Measurements from ENCODE around the gene TBC1D9B.
"Not testable (repeated sequence)": the region's sequence is repeated elsewhere in the genome, so short reads cannot be mapped to it uniquely, and the experiment has no call there.

Gene TBC1D9B

GRCh38 chr5:179883163-179883562, 24.5 kb downstream of the TBC1D9B start:
- DNase-seq: no peak

- no peak for DNase-seq
Observed at GRCh38 chr5:179882338-179882737, 25.4 kb downstream of the TBC1D9B start.

DNA sequence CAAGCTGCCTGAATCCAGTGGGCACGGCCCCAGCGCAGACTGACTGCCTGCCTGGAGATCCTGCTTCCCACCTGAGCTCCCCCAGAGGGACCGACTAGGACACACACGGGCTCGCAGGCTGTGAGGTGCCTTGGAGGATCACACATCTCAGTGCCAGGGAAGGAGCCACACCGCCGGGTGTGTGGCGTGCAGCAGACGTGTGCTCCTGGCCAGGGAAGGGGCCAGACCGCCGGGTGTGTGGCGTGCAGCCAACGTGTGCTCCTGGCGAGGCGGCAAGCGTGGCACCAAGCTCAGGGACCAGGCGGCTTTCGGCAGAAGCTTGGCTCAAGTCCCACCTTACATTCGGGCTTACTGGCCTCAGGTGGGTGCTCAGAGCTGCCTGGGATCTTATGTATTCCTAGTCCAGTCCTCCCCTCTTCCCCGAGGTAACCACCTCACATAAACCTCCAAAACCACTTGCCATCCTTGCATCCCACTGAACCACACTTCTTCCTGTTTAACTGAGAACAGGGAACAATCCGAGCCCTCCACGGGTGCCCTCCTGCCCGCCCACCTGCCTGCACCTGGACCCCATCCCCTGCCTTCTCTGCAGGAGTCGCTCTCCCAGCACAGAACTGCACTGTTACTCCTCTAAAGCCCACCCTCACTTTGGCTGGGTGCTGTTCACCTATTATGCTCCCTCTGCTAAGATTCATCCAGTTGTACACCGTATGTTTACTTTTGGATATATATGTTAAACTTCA, 26.7 kb downstream of the TBC1D9B start:
- no peak for DNase-seq

GRCh38 chr5:179880066-179880650, 27.5 kb downstream of the TBC1D9B start:
- no peak for DNase-seq

DNA sequence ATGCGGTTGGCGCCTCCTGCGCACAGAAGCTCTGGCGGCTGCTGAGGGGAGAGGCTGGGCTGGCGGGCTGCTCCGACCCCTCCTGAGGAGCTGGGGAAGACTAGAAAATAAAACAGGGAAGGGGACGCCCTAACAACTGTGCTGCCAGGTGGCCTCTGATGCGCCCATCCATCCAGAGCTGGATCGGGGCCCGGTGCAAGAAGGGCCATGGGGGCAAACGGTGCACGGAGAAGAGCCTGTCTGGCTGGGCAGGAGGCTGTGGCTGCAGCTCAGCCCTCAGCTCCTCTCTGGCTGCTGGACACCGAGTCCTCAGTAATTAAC, 28.0 kb downstream of the TBC1D9B start:
- DNase-seq: no peak

- no peak for DNase-seq
Observed at GRCh38 chr5:179879003-179879689, 28.6 kb downstream of the TBC1D9B start.

DNA sequence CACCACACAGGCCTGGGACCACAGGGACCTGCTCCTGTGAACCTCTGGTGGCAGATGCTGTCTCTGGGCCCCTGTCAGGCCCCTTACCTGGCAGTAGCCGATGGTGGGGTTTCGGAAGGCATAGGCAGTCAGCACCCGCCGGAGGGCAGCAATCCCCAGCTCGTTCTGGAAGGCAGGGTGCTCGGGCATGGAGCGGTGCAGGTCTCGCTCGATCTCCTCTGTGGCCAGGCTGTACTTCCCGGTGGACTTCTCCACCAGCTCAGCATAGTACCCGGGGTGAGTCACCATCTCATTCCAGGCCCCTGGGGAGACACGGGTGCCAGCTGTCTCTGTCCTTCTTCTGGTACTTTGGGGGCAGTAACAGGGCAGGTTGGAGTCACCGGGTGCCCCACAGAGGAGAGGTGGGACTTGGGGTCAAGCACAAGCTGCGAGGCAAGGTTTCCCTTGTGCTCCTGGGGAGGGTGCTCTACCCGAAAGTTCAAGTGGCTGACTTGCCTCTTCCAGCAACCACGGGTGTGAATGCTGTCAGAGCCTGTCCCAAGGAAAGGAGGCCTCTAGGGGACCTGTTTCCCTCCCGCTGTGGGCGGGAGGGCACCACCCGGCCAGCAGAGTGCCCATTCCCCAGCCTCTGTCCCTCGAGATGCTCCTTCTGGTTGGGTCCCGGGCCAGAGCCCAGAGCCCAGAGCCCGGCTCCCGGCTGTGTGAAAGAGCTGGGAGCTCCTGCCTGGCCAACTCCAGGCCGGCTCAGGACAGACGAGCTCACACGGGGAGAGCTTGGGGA, 29.3 kb downstream of the TBC1D9B start:
- no peak for DNase-seq

- no peak for DNase-seq
Observed at GRCh38 chr5:179876610-179876952, 31.1 kb downstream of the TBC1D9B start.

DNA sequence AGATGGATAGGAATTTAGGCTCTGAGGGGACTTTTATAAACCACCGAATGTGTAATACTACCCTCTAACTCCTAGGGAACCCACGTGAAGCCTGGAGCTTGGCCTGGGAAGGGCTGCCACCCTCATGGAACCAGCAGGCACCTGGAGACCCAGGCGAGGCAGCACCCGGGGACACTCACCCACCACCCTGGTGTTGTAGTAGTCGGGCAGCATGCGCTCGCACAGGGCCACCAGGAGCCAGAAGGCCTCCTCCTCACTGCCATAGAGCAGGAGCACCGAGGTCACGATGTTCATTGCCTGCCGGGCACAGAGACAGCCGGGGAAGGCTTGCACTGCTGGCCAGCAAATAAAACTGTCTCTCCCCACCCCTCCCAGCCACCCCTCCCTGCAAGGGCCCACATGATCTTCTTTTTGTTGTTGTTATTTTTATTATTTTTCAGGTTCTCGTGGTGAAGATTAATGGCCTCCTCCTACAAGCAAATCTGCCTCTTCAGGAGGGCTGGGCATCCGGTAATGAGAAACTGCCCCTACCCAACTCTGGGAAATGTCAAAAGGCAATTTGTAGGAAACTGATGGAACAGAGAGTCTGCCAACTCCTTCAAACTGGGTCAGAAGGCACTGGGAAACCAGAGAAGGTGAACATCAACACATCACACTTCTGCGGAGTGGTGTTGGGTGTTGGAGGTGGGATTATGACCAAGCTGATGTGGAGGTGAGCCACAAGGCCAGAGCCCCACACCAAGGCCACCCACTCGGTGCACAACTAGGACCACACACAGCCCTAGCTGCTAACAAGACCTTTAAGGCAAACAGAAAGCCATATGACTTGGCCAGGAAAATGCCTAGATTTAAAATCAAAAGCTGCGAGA, 31.7 kb downstream of the TBC1D9B start:
- DNase-seq: no peak

DNA sequence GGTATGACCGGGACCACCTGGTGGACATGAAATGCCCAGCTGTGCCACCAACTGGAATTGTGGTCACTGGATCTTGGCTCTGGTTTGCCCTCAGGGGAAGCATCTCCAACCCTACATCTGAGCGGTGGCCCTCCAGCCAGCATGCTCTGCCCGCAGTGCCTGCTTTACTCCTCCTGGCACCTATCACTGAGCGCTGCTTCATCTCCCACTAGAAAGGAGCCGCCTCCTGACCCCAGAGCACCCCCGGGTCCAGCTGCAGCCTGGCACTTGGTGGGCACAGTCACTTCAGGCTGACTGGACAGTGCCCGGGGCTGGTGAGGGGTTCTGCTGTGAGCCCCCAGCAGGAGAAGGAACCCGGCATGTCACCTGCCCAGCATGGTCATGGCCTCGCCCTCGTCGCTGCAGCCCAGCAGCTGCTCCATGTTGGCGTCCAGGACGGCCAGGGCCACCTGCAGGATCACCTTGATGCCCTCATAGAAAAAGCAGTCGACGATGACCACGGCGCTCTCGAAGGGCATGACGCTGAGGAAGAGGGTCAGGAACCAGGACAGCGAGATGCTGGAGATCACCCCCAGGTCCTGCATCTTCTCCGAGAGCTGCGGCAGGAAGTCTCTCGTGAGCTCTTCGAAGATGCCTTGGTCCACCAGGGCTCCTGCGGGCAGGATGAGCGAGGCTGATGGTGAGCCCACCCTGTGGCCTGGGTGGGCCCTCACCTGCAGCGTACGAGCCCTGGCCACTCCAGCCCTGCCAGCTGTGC, 33.0 kb downstream of the TBC1D9B start:
- no peak for DNase-seq

DNA sequence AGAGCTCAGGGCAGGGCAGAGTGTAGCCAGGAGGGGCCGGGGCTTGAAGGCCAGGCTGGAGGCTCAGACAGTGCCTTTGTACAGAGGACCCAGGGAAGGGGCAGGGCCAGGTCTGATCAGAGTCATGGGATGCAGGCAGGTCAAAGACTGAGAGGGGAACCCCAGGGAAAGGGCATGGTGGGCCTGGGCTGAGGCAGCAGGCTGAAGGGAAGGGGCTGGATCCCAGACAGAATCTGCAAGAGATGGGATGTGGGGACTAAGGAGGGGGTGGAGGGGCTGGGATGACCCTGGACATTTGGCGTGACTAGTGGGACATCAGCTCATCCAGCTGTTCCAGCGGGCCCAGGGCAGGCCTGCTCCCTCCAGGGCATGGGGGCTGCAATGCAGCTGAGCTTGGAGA, 33.6 kb downstream of the TBC1D9B start:
- no peak for DNase-seq

DNA sequence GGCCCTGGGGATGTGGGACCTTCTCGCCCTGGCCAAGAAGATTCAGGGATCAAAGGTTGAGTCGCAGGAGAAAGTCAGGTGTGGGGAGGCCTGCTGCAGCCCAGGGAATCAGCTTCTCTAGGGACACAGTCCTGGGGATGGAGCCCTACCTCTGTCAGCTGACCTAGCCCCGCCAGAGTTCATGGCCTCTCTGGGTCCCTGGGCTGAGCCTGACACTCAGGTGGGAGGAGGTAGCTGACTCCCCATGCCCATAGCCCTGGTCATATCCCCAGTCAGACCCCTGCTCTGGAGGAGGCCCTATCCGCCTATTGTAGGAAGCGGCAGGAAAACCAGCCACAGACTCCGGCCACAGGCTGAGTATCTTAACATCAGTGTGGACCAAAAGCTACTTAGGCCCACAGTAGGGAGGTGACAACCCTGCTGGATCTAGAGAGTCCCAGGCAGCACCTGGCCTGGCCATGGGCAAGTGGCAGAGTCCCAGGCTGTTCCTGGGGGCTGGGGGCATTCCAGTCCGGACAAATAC, 34.0 kb downstream of the TBC1D9B start:
- no peak for DNase-seq

DNA sequence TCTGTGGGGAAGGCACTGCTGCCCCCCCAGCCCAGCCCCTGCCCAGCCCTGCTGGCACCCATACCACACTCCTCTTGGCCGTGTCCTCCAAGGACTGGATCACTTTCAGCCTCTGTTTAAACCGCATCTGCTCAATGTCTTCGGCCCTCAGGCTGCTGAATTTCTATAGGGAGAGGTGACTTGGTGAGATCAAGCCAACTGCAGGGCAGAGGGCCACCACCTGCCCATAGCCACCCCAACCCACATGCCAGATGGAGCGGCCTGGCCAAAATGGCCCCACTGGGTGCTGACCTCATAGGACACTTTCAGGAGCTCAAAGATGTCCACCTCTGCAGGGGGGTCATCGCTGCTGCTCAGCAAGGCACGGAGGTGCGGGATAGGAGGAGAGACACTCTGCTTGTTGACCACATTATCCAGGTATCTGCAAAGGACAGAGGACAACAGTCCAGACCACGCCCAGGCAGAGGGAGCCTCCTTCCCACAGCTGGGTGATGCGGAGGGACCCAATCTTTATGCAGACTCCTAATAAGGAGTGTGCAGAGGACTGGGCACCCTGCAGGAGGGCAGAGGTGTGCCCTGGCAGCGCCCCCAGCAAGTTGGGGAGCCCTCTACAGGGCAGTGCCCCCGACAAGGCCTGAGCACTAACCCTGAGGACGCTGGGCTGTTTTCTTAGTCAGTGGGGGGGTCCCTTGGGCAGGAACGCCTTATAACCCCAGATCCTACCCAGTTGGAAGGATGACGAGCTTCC, 34.7 kb downstream of the TBC1D9B start:
- DNase-seq: no peak

DNA sequence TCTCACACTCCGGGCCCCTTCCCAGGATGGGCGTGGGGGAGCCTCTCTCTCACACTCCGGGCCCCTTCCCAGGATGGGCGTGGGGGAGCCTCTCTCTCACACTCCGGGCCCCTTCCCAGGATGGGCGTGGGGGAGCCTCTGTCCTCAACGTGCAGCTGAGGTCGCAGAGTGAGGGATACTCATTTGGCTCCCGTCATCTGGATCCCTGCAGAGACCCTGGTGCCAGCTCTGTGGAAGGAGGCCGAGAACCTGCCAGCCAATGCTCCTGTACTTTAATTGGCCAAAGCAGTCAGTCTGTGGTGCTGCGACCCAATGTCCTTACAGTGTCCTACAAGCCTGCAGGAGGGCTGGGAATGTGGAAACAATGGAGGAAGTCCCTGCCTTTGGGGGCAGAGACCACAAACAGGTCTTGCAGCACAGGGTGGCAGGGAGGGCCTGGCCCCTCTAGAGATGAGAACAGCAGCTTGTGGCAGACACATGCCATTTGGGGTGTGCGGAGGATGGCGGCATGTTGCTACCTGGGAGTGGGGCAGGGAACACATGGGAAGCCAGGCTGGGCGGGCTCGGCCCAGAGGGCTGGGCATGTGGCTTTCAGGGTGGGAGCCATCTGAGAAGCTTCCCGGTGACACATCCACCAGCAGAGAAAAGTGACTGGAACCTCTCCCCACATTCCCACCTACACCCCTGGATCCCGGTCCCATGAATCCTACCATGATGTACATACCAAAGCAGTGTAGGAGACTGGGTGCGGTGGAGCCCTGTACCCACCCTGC, 35.5 kb downstream of the TBC1D9B start:
- no peak for DNase-seq

DNA sequence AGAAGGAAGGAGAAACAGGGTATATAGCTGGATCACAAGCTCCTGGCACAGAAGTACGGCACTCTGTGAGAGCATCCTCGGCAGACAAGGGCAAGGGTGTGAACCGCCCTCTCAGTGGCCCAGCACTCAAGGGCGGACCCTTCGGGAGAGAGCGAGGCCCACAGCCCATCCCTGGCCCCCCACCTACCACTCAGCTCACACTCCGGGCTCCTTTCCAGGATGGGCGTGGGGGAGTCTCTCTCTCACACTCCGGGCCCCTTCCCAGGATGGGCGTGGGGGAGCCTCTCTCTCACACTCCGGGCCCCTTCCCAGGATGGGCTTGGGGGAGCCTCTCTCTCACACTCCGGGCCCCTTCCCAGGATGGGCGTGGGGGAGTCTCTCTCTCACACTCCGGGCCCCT, 36.2 kb downstream of the TBC1D9B start:
- DNase-seq: not testable (repeated sequence)

DNA sequence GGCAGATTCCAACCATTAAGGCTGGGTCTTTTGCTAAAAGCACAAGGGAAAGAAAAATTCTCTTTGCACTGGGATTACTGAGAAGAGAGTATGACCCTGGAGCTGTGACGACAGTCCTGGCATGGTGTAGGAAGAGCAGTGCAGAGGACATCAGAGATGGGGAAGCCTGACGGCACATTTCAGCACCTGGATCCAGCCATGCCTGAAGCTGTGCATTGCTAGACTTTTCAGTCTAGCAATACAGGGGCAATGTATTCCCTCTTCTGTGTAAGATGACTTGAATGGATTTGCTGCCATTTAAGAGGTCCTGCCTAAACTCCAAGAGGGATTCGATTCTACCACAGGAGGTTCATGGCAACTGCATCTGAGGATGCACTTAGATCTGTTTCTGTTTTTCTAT, 36.7 kb downstream of the TBC1D9B start:
- DNase-seq: no peak

GRCh38 chr5:179870403-179870903, 37.2 kb downstream of the TBC1D9B start:
- no peak for DNase-seq

GRCh38 chr5:179869641-179870402, 37.9 kb downstream of the TBC1D9B start:
- no peak for DNase-seq

DNA sequence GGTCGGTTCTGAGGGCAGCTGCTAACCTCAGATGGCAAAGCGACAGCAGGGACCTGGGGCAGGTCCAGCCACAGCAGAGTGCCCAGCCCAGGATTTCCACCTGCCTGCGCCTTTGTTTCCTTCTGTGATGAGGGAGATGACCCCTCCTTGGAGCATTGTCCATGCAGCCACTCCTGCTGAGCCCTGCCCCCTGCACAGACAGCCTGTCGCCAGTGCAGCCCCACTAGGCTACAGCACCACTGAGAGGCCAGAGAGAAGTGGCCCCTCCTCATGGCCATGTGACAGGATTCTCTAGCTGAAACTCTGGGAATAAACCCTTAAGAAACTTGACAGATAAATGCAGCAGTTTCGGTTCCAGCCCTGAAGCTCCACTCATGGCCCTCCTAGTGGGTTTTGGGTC, 38.6 kb downstream of the TBC1D9B start:
- DNase-seq: no peak

Measured in NCI-H226 (cell line).